GM21423 (cell line): ENCODE data around the gene FARSA.
"Not testable (repeated sequence)": the region's sequence is repeated elsewhere in the genome, so short reads cannot be mapped to it uniquely, and the experiment has no call there.

ENCODE experiments used
- ATAC-seq: cut with Tn5 transposase; IDR thresholded peaks from one replicate; pipeline ENCODE4 v1.9.1; 2021; ENCODE audit warnings: mild to moderate bottlenecking, moderate library complexity; ENCODE audit not compliant: unreplicated experiment

Gene FARSA

DNA sequence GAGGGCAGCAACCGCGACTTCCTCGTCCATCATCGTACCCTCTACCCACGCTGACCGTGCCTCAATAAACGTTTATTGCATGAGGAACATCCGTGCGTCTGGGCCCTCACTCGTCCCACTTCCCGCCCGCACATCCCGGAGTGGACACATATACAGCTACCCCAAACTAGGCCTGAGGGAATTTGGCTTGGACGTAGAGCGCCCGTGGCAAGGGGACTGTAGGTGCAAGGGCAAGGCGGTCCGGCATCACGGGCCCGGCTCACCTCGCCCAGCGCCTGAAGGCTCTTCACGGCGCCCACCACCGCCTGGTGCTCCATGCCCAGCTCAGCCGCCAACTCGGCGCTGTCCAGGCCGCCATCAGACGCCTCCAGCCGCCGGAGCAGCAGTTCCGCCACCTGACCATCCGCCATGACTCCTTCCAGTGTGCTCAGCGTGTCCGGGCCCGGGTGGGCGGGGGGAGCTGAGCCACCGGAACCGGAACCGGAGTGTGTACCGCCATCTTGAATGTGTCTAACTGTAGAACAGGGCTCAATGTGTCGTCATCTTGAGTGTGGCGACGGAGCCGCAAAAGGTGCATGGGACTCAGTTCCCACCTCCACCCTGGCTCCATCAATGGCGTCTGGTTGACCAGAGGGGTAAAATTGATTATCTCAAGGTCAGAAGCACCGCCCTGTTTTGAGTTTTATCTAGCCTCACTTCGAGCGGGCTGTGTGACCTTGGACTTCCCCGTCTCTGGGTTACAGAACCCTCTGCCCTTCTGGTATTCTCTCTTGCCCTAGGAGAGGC, at the start of gene FARSA:
FARSA (minus strand) TSS at position 425 of the 786 bp plus-strand sequence; CDS start at position 410, 15 bp downstream.
- peak; percentile 38 for ATAC-seq

DNA sequence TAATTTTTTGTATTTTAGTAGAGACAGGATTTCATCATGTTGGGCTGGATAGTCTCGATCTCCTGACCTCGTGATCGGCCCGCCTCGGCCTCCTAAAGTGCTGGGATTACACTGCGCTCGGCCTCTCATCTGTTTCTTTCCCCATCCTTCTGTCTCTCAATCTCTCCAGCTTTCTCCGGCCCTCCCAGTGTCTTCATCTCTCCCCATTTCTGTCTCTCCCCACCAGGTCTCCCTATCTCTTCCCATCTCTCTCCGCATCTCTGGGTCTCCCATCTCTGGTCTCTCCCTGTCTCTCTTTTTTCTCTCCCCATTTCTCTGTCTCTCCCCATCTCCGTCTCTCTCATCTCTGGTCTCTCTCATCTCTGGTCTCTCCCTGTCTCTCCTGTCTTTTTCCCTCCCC, 49.6 kb upstream of the FARSA start:
- no peak for ATAC-seq

DNA sequence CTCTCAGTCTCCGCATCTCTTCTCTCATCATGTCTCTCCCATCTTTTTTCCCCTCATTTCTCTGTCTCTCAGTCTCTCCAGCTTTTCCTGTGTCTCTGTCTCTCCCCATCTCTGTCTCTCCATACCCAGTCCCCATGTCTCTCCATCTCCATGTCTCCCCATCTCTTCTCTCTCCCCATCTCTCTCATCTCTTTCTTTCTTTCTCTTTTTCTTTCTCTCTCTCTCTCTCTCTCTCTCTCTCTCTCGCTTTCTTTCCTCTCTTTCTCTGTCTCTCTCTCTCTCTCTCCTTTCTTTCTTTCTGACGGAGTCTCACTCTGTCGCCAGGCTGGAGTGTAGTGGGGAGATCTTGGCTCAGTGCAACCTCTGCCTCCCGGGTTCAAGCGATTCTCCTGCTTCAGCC, 49.1 kb upstream of the FARSA start:
- no peak for ATAC-seq

DNA sequence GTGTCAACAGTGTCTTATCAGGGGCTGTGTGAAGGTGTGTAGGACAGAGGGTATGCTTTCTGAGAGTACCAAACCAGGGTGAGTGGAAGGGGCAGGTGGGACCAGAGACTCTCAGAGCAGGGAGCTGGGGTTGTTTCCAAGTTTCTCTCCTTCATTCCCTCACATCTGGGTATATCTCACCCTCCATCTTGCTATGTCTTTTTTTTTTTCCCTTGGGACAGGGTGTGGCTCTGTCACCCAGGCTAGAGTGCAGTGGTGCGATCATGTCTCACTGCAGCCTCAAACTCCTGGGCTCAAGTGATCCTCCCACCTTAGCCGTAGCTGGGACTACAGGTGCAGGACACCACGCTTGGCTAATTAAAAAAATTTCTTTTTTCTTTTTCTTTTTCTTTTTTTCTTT, 46.5 kb upstream of the FARSA start:
- ATAC-seq = no peak

DNA sequence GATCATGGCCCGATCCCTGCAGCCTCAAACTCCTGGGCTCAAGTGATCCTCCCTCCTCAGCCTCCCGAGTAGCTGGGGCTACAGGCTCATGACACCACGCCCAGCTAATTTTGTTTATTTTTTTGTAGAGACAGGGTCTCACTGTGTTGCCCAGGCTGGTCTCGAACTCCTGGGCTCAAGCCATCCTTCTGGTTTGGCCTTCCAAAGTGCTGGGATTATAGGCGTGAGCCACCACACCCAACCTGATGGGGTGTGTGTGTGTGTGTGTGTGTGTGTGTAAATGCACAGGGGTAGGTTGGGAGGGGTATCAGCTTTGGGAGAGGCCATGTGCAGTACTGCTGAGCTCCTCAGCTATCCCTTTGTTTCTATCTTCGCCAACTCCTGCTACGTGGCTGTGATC, 42.6 kb upstream of the FARSA start:
- ATAC-seq = not testable (repeated sequence)

DNA sequence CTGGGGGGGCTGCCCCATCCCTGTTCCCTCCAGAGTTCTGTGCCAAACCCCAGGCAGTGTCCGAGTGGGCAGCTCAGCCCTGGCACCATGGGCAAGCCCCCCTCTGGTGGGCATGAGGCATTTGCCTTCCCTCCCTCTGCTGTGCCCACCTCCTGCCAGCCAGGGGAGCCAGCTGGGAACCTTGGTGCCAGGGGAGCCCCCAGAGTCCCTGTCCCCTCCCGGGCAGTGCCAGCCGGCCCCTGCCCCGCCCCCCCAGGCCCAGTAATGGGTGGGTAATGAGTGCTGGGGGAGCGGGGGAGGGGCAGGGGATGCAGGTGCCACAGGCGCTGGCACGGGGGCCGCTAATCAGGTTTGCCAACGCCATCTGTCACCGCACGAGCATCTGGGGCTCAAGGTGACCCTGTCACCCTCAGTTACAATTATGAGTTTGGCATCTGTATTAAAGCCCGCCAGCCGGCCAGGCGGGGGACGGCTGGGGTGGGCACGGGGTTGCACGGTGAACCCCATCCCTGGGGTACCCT, 41.8 kb upstream of the FARSA start:
- no peak for ATAC-seq

DNA sequence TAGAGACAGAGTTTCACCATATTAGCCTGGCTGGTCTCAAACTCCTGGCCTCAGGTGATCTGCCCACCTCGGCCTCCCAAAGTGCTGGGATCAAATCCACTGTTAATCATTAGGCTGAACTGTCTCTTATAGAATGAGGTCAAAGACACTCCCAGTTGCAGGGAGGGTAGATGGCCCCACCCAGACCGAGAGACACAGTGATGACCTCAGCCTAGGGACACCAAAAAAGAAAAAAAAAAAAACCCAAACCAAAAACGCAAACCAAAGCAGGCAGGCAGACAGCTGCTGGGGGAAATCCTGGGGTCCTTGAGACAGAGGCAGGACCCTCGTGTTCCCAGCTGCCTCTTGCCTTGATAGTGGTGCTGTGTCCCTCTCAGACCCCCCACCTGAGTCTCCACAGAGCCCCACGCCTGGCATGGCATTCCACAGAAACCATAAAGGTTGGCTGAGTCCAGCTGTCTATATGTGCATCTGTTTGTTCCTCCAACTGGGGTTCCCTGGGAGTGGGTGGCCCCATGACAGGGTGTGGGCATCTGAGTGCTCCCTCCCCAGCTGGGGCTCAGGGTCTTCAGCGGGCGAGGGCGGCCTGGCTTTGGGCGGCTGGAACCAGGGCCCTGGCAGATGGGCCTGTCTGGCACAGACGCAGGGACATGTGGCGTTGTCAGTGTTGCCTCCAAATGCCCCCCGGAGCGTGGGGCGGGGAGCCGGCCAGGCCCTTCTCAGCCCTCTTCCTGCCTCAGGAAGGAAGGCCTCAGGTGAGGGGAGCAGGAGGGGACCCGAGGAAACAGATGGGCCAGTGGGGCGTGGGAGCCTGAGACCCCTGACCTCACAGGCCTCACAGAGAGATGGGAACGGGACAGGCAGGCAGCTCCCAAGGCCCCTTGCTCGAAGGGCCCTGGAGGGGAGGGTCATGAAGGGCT, 41.0 kb upstream of the FARSA start:
- no peak for ATAC-seq

DNA sequence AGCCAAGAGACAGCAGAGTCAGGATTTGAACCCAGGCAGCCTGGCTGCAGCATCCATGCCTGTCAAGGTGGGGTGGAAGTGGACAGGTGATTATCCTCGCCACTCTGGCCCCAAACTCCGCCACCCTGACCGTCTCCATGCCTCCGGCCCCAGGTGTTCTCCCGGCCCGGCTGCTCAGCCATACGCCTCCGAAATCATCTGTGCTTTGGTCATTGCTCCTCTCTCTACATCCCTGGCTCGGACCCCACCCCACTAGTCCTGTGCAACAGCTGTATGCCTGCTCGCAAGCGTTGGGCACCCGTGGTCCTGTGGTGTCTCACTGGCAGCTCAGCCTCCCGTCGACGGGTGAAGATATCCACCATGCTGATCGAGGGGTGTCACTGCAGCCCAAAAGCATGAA, 39.7 kb upstream of the FARSA start:
- ATAC-seq = no peak

DNA sequence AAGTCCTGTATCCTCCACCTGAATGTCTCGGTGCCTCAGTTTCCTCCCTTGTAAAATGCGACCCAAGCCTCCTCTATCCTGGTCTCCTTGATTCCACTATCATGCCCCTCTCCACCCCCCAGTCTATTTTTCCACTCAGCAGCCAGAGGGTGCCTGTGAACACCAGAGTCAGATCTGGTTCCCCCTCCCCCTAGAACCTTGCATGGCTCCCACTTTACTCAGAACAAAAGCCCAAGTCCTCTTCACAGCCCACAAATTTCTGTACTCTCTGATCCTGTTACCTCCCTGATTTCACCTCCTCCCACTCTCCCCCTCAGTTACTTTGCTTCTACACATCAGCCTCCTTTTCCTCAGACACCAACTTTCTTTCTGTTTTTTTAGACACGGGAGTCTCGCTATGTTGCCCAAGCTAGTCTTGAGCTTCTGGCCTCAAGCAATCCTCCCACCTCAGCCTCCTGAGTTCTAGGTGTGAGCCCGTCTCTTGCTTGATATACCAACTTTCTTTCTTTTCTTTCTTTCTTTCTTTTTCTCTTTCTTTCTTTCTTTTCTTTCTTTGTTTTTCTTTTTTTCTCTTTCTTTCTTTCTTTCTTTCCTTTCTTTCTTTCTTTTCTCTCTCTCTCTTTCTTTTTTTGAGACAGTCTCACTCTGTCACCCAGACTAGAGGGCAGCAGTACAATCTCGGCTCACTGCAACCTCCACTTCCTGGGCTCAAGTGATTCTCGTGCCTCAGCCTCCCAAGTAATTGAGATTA, 36.7 kb upstream of the FARSA start:
- no peak for ATAC-seq

DNA sequence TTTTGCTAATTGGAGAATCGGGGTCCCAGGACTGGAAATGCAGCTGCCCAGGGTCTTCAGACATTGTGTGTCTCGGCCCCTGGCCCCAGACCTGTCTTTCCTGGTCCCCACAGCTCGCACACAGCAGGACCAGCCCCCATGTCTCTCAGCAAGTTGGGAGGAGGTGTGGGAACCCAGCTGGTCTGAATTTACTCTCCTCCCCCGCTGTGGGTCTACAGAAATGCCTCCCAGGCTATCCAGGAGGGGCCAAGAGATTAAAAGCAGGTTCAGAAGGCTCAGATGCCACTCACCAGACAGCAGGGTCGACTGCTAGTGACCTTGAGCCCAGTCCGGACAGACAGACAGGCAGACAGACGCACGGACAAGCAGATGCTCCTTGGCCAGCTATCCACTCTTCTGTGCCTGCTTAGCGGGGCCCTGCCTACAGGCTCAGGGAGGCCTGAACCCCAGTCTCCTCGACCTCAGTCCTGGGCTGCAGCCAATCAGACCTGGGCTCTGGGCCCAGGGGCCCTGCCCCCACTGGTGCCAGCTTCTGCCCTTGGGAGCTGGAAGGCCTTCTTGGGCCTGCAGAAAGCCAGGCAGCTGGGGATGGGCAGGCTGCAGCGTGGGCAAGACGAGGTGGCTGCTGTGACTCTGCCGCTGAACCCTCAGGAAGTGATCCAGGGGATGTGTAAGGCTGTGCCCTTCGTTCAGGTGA, 35.9 kb upstream of the FARSA start, which contains the start of gene DAND5:
DAND5 (plus strand) TSS at position 285 of the 697 bp plus-strand sequence; CDS start at position 370, 85 bp downstream.
- no peak for ATAC-seq

DNA sequence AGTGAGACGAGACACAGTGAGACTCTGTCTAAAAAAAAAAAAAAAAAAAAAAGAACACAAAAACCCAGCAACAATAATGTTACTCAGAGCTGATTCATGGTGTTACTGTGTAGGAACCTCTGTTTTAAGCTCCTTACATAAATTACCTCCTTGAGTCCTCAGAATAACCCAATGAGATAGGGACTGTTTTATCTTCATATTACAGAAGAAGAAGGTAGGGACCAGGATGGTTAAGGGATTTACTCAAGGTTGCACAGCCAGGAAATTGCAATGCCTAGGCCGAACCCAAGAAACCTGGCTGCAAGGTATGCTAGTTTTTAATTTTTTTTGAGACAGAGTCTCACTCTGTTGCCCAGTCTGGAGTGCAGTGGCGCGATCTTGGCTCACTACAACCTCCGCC, 34.4 kb upstream of the FARSA start:
- no peak for ATAC-seq

DNA sequence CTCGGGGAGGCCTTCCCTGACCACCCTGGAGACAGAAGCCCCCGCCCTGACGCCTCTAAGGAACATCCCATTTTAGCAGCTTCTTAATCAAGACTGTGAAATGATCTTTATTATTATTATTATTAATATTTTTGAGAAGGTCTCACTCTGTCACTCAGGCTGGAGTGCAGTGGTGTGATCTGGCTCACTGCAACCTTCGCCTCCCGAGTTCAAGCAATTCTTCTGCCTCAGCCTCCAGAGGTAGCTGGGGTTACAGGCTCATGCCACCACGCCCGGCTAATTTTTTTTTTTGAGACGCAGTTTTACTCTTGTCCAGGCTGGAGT, 32.3 kb upstream of the FARSA start:
- no peak for ATAC-seq

DNA sequence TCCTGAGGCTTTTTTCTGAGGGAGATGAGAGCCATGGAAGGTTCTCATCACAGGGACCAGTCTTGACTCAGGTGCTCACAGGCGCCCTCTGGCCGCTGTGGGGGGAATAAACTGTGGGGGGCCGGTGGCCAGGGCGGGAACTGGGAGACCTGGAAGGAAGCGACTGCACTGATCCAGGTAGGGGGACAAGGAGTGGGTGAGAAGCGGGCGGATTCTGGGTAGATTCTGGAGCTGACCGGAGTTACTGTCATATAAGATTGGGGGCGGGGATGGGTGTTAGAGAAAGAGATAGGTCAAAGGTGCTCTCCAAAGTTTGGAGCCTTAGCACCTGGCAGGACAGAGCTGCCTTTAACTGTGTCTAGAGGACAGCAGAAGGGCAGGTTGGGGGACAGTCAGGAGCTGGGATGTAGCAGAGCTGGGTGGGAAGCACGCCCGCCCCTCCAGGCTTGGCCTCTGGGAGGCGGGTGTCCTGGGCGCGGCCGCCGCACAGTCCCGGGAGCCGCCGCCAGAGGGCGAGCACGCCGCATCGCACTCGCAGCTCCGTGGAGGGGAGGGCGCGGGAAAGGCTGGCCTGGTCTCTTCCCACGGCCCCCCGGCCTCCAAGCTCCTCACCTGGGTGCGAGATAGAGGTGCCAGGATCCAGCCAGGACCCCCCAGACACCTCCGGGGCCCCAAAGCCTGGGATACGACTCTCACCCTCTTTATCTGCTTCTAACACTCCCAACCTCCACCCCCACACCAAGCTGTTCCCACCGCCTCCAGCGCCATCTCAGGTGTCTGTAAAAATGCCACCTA, 31.7 kb upstream of the FARSA start:
- peak; percentile 70 for ATAC-seq

DNA sequence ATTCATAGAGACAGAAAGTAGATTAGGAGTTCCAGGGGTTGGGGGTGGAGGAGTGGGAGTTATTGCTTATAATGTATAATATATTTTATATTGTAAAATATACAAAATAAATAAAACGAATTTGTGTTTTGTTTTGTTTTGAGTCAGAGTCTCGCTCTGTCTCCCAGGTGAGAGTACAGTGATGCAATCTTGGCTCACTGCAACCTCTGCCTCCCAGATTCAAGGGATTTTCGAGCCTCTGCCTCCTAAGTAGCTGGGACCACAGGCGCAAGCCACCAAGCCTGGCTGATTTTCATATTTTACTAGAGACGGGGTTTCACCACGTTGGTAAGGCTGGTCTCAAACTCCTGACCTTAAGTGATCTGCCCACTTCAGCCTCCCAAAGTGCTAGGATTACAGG, 26.0 kb upstream of the FARSA start:
- ATAC-seq = no peak

DNA sequence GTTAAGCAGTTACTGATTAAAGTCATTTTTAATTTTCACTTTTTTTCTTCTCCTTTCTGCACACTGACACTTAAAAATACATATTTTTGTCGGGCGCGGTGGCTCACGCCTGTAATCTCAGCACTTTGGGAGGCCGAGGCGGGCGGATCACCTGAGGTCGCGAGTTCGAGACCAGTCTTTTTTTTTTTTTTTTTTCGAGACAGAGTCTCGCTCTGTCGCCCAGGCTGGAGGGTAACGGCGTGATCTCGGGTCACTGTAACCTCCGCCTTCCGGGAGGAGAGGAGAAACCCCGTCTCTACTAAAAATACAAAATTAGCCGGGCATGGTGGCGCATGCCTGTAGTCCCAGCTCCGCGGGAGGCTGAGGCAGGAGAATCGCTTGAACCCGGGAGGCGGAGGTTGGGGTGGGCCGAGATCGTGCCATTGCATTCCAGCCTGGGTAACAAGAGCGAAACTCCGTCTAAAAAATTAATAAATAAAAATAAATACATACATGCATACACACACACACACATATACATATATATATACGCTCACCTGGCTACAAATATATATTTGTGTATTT, 24.0 kb upstream of the FARSA start:
- ATAC-seq = not testable (repeated sequence)

DNA sequence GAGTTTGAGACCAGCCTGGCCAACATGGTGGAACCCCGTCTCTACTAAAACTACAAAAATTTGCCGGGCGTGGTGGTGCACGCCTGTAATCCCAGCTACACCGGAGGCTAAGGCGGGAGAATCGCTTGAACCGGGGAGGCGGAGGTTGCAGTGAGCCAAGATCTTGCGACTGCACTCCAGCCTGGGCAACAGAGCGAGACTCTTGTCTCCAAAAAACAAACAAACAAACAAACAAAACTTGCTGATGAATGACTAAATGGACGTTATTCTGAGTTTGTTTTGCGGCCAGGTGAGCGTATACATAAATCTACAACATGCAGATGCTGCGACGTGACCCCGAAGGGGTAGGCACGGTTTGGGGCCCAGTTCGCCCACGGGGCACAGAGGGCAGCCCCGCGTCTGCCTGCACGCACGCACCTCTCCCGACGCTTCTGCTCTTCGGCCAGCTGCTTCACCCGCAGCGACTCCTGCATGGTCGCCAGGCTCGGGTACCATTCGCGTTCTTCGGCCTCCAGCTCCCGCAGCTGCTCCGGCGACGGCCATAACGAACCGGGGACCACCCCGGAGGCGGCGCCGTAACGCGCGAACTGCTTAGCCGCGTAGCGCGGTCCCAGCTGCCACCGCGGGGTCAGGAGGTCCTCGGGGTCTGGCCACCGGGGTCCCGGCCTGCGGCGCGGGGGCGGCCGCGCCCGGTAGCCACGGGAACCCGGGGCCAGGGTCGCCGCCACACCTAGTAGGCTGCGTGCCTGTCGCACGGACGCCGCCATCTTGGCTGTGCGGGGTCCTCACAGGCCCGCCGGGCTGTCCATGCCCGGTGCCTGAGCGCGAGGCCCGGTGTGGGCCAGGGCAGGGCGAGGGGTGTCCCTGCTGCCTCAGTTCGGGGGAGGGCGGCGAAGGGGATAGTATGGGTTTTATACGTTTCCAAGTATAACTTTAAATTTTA, 23.2 kb upstream of the FARSA start, which contains the start of gene GADD45GIP1:
GADD45GIP1 (minus strand) TSS at position 778 of the 943 bp plus-strand sequence; CDS start at position 767, 11 bp downstream.
- ATAC-seq = peak; percentile 72

DNA sequence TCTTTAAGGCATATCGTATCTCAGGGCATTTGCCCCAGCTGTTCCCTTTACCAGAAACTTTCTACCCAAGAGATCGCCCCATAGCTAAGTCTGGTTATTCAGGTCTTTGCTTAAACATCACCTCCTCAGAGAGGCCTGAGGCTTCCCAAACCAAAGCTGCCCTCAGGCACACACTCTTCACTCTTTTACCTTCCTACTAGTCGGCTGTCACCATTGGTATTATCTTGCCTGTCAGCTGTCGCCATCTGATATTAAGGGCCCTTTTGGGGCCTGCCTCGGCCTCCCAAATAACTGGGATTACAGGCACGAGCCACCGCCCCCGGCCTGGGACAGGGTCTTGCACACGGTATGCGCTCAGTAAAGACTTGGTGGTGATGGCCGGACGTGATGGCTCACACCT, 22.5 kb upstream of the FARSA start:
- ATAC-seq = no peak

DNA sequence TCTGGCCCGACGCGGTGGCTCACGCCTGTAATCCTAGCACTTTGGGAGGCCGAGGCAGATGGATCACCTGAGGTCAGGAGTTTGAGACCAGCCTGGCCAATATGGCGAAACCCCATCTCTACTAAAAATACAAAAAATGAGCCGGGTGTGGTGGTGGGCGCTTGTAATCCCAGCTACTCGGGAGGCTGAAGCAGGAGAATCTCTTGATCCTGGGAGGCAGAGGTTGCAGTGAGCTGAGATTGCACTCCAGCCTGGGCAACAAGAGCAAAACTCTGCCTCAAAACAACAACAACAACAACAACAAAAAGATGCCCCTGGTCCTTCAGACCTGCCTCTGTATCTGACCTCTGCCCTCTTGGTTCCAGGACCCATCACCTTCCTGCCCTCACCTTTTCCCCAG, 22.1 kb upstream of the FARSA start:
- ATAC-seq = not testable (repeated sequence)
